ENCODE results near the gene SYT12. TPM values are rescaled to one million over a fixed set of nuclear protein-coding genes. Genes with fewer than 3 reads are reported as not detected.
A peak's percentile ranks its signal among the peaks of the same experiment; 100 is the strongest.

Gene SYT12
- total and polyA plus RNA-seq, 9 of the 15 experiments (the other 6 are each of a cell fraction or from before 2014, with no cell fraction given): 0.03 to 0.11 (median 0.03) TPM; not detected in 4

DNA sequence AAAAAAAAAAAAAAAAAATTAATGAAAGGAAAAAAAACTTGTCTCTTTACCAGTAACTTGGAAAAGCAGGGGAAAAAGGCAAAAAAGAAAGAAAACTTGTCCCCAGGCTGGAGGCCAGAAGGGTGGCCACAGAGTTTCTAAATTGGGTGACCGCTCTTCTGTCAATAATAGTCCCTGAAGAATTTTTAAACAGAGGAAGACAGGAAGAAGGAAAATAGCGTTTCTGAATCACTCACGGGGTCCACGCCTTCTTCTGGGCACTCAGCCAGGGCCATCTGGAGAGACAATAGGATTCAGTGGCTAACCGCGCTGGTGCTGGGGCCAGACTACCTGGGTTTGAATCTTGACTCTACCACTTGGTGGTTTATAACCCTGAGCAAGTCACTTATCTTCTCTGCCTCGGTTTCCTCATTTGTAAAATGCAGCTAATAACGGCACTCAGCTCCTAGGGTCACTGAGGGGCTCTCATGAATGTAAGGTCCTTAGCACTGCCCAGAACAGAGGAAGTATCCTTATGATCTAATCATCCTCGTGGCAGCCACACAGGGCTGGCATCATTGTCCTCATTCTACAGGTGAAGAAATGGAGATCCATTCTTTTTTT, 40.9 kb upstream of the SYT12 start (continued):
- TF ChIP-seq, protein P1, sequence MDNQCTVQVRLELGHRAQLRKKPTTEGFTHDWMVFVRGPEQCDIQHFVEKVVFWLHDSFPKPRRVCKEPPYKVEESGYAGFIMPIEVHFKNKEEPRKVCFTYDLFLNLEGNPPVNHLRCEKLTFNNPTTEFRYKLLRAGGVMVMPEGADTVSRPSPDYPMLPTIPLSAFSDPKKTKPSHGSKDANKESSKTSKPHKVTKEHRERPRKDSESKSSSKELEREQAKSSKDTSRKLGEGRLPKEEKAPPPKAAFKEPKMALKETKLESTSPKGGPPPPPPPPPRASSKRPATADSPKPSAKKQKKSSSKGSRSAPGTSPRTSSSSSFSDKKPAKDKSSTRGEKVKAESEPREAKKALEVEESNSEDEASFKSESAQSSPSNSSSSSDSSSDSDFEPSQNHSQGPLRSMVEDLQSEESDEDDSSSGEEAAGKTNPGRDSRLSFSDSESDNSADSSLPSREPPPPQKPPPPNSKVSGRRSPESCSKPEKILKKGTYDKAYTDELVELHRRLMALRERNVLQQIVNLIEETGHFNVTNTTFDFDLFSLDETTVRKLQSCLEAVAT (IDR thresholded peaks at IDR 0.05): no peak
- no peak for TF ChIP-seq MEF2D (tag; conservative IDR thresholded peaks at IDR 0.05; ENCODE audit: low read depth)
- TF ChIP-seq TRIM28 (IDR thresholded peaks at IDR 0.05): peak; percentile 45; the same call in 1 of the 2 replicates
- TF ChIP-seq MYC (IDR thresholded peaks at IDR 0.05; ENCODE audit: low read depth, low read length): no peak
- no peak for TF ChIP-seq MYC (CRISPR knock-in tag; IDR thresholded peaks at IDR 0.05; ENCODE audit: borderline replicate concordance, low read depth)
- TF ChIP-seq ZNF133 (CRISPR knock-in tag; IDR thresholded peaks at IDR 0.05): no peak
- no peak for TF ChIP-seq NCOR1 (IDR thresholded peaks at IDR 0.05)
- no peak for TF ChIP-seq ARID3A (IDR thresholded peaks at IDR 0.05; ENCODE audit: borderline replicate concordance, low read depth, low read length)
- TF ChIP-seq, protein P2, sequence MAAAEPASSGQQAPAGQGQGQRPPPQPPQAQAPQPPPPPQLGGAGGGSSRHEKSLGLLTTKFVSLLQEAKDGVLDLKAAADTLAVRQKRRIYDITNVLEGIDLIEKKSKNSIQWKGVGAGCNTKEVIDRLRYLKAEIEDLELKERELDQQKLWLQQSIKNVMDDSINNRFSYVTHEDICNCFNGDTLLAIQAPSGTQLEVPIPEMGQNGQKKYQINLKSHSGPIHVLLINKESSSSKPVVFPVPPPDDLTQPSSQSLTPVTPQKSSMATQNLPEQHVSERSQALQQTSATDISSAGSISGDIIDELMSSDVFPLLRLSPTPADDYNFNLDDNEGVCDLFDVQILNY (CRISPR knock-in tag; IDR thresholded peaks at IDR 0.05): no peak
- no peak for TF ChIP-seq CBX2 (IDR thresholded peaks at IDR 0.05; ENCODE audit: insufficient read depth, low read length, poor library complexity, severe bottlenecking)
- peak; percentile 54 for TF ChIP-seq CXXC5 (CRISPR knock-in tag; IDR thresholded peaks at IDR 0.05)
- TF ChIP-seq HIVEP1 (CRISPR knock-in tag; IDR thresholded peaks at IDR 0.05): no peak
- TF ChIP-seq ZBTB11 (CRISPR knock-in tag; IDR thresholded peaks at IDR 0.05): no peak
- TF ChIP-seq YBX1 (IDR thresholded peaks at IDR 0.05): no peak
- no peak for TF ChIP-seq TGIF2 (CRISPR knock-in tag; IDR thresholded peaks at IDR 0.05)
- TF ChIP-seq CREM (IDR thresholded peaks at IDR 0.05; ENCODE audit: low read depth): peak; percentile 18; the same call in 1 of the 2 replicates
- TF ChIP-seq HINFP (tag; conservative IDR thresholded peaks at IDR 0.05; ENCODE audit: low read depth): no peak
- no peak for TF ChIP-seq KLF6 (CRISPR knock-in tag; IDR thresholded peaks at IDR 0.05; ENCODE audit: borderline replicate concordance)
- peak; percentile 56 for TF ChIP-seq ARID1B (IDR thresholded peaks at IDR 0.05)

Measured in K562 (cell line).